DND-41 (cell line): ENCODE data around the gene ALX1.

Experiments used
- ATAC-seq: fragments of 200-7000 bp; cut with Tn5 transposase; 3 replicates; pipeline ENCODE4 v1.9.1; 2021; ENCODE audit warnings: low read depth; ENCODE audit not compliant: insufficient read depth
- DNase-seq: peaks from one replicate; pipeline ENCODE4 v3.0.0-alpha.2; 2020
- H2AFZ ChIP-seq: 2 replicates; pipeline ENCODE4 v1.6.0; 2012; ENCODE audit warnings: low read depth, low read length
- H3K27ac ChIP-seq: 2 replicates; pipeline ENCODE4 v1.5.1; 2012; ENCODE audit warnings: low read length, inconsistent platforms
- H3K27me3 ChIP-seq: fragments of 200-600 bp; sonication (generic); 2 replicates; pipeline ENCODE4 v1.6.0; 2012; ENCODE audit warnings: low read length, mild to moderate bottlenecking, inconsistent platforms; ENCODE audit not compliant: insufficient read depth, poor library complexity
- H3K36me3 ChIP-seq: 2 replicates; pipeline ENCODE4 v1.5.1; 2012; ENCODE audit warnings: low read length, inconsistent platforms; ENCODE audit not compliant: insufficient read depth
- H3K4me1 ChIP-seq: 2 replicates; pipeline ENCODE4 v1.5.1; 2012; ENCODE audit warnings: mild to moderate bottlenecking, low read length; ENCODE audit not compliant: insufficient read depth
- H3K4me2 ChIP-seq: 2 replicates; pipeline ENCODE4 v1.6.0; 2012; ENCODE audit warnings: mild to moderate bottlenecking, moderate library complexity, low read length, inconsistent platforms; ENCODE audit not compliant: insufficient read depth
- H3K4me3 ChIP-seq, 2 experiments: fragments of 200-600 bp in 1 of 2; shearing (Covaris generic) in 1 of 2; 2 replicates each; pipeline ENCODE4 v1.5.1; 2012 to 2016; ENCODE audit warnings: inconsistent platforms in 2 of 2, low read length in 2 of 2, mild to moderate bottlenecking in 2 of 2, low read depth in 1 of 2, moderate library complexity in 1 of 2
- H3K79me2 ChIP-seq: 2 replicates; pipeline ENCODE4 v1.6.0; 2012; ENCODE audit warnings: low read length, inconsistent platforms; ENCODE audit not compliant: insufficient read depth
- H3K9ac ChIP-seq: 2 replicates; pipeline ENCODE4 v1.6.0; 2012; ENCODE audit warnings: low read depth, mild to moderate bottlenecking, inconsistent platforms, low read length, moderate library complexity
- H3K9me3 ChIP-seq: 2 replicates; pipeline ENCODE4 v1.5.1; 2012; ENCODE audit warnings: low read length, moderate library complexity, mild to moderate bottlenecking, inconsistent platforms; ENCODE audit not compliant: insufficient read depth, severe bottlenecking
- H4K20me1 ChIP-seq: 2 replicates; pipeline ENCODE4 v1.6.0; 2012; ENCODE audit warnings: low read length; ENCODE audit not compliant: insufficient read depth
- CTCF ChIP-seq: IDR thresholded peaks from 2 replicates; pipeline ENCODE4 v1.5.1; 2012; ENCODE audit warnings: borderline replicate concordance, low read length, moderate library complexity, mild to moderate bottlenecking; ENCODE audit not compliant: poor library complexity, severe bottlenecking; ENCODE audit errors: extremely low read depth
- EZH2 ChIP-seq: IDR thresholded peaks from 3 replicates; pipeline ENCODE4 v1.6.1; 2012; ENCODE audit warnings: borderline replicate concordance, low read depth, mild to moderate bottlenecking, moderate library complexity, low read length, inconsistent platforms; ENCODE audit not compliant: severe bottlenecking

Gene ALX1

GRCh38 chr12:85273381-85274314 lies 6.4 kb upstream of the ALX1 start:
- no peak overlapping the region for H3K9ac ChIP-seq
- H3K27ac ChIP-seq = no peak overlapping the region
- no peaks in the 10 kb centered on the region for H4K20me1 ChIP-seq
- DNase-seq = no peak
- H3K4me1 ChIP-seq = no peaks in the 10 kb centered on the region
- ATAC-seq = no peak
- H2AFZ ChIP-seq = no peak overlapping the region
- H3K79me2 ChIP-seq = no peaks in the 10 kb centered on the region
- no peak overlapping the region for H3K4me2 ChIP-seq
- H3K4me3 ChIP-seq = no peak overlapping the region
- H3K27me3 ChIP-seq = no peaks in the 10 kb centered on the region
- TF ChIP-seq EZH2 (no peak), CTCF (no peak)
- no peaks in the 10 kb centered on the region for H3K36me3 ChIP-seq
- H3K9me3 ChIP-seq = no peaks in the 10 kb centered on the region

GRCh38 chr12:85274315-85274651 lies 5.7 kb upstream of the ALX1 start:
- no peak overlapping the region for H3K27ac ChIP-seq
- H3K27me3 ChIP-seq = no peaks in the 10 kb centered on the region
- TF ChIP-seq EZH2 (no peak), CTCF (no peak)
- ATAC-seq (no peak), DNase-seq (no peak)
- no peak overlapping the region for H3K4me2 ChIP-seq
- no peak overlapping the region for H3K9ac ChIP-seq
- no peak overlapping the region for H3K4me3 ChIP-seq
- H3K4me1 ChIP-seq = no peaks in the 10 kb centered on the region
- H4K20me1 ChIP-seq = no peaks in the 10 kb centered on the region
- no peaks in the 10 kb centered on the region for H3K9me3 ChIP-seq
- H3K36me3 ChIP-seq = no peaks in the 10 kb centered on the region
- no peaks in the 10 kb centered on the region for H3K79me2 ChIP-seq
- no peak overlapping the region for H2AFZ ChIP-seq

GRCh38 chr12:85275374-85275773 lies 4.6 kb upstream of the ALX1 start:
- H3K4me1 ChIP-seq = no peaks in the 10 kb centered on the region
- no peaks in the 10 kb centered on the region for H3K36me3 ChIP-seq
- no peaks in the 10 kb centered on the region for H3K79me2 ChIP-seq
- TF ChIP-seq CTCF = no peak
- no peak overlapping the region for H3K4me2 ChIP-seq
- no peak for ATAC-seq
- H3K27me3 ChIP-seq = no peaks in the 10 kb centered on the region
- H2AFZ ChIP-seq = no peak overlapping the region
- H3K9ac ChIP-seq = no peak overlapping the region
- H4K20me1 ChIP-seq = no peaks in the 10 kb centered on the region
- DNase-seq = no peak
- H3K9me3 ChIP-seq = no peaks in the 10 kb centered on the region
- H3K27ac ChIP-seq = no peak overlapping the region
- H3K4me3 ChIP-seq = no peak overlapping the region
